ES-I3 (cell line): ENCODE results near the gene MUL1.

Experiments used
- H3K36me3 ChIP-seq: 2 replicates; pipeline ENCODE4 v1.6.1; 2013; ENCODE audit warnings: mild to moderate bottlenecking, low read length, control low read depth, moderate library complexity; ENCODE audit not compliant: insufficient read depth
- H3K4me1 ChIP-seq: 2 replicates; pipeline ENCODE4 v1.6.1; 2013; ENCODE audit warnings: mild to moderate bottlenecking, control low read depth, low read length; ENCODE audit not compliant: insufficient read depth
- H3K9ac ChIP-seq: 2 replicates; pipeline ENCODE4 v1.6.1; 2013; ENCODE audit warnings: low read depth, mild to moderate bottlenecking, low read length, moderate library complexity
- H3K9me3 ChIP-seq: 2 replicates; pipeline ENCODE4 v1.6.1; 2013; ENCODE audit warnings: mild to moderate bottlenecking, low read length, moderate library complexity; ENCODE audit not compliant: control insufficient read depth, insufficient read depth

The MUL1 gene

GRCh38 chr1:20474333-20474975, 33.5 kb downstream of the MUL1 start:
- no peak overlapping the region for H3K9ac ChIP-seq
- H3K9me3 ChIP-seq = no peaks in the 10 kb centered on the region
- H3K36me3 ChIP-seq = no peaks in the 10 kb centered on the region

GRCh38 chr1:20473894-20474293, 34.1 kb downstream of the MUL1 start:
- Histone ChIP-seq H3K9ac (0 out of 2 replicates have a peak overlapping the region, but pooled peaks have one; percentile 31), H3K9me3 (no peaks in the 10 kb centered on the region), H3K36me3 (no peaks in the 10 kb centered on the region), H3K4me1 (peaks cover 15% of the 10 kb centered on the region)

More at GRCh38 chr1:20474333-20474975, 33.5 kb downstream of the MUL1 start:
- H3K4me1 ChIP-seq = peaks cover 15% of the 10 kb centered on the region

- Histone ChIP-seq H3K9me3 (no peaks in the 10 kb centered on the region), H3K9ac (peak overlapping the region; percentile 31; the same call in 1 of the 2 replicates), H3K4me1 (peaks cover 15% of the 10 kb centered on the region), H3K36me3 (no peaks in the 10 kb centered on the region)
These were observed 34.9 kb downstream of the MUL1 start for GRCh38 chr1:20472860-20473711.

- no peaks in the 10 kb centered on the region for H3K36me3 ChIP-seq
- peaks cover 7% of the 10 kb centered on the region for H3K4me1 ChIP-seq
- no peak overlapping the region for H3K9ac ChIP-seq
- no peaks in the 10 kb centered on the region for H3K9me3 ChIP-seq
These were observed 35.8 kb downstream of the MUL1 start for GRCh38 chr1:20472121-20472520.

GRCh38 chr1:20470194-20470593, 37.8 kb downstream of the MUL1 start:
- no peaks in the 10 kb centered on the region for H3K9me3 ChIP-seq
- no peaks in the 10 kb centered on the region; the same call in 1 of the 2 replicates for H3K4me1 ChIP-seq
- no peaks in the 10 kb centered on the region for H3K36me3 ChIP-seq
- H3K9ac ChIP-seq = no peak overlapping the region

- no peak overlapping the region for H3K9ac ChIP-seq
- no peaks in the 10 kb centered on the region for H3K9me3 ChIP-seq
- no peaks in the 10 kb centered on the region; the same call in 1 of the 2 replicates for H3K4me1 ChIP-seq
- H3K36me3 ChIP-seq = no peaks in the 10 kb centered on the region
These were observed 38.4 kb downstream of the MUL1 start for GRCh38 chr1:20469406-20470076.

GRCh38 chr1:20466273-20466672, 41.7 kb downstream of the MUL1 start:
- Histone ChIP-seq H3K9me3 (peaks cover 7% of the 10 kb centered on the region), H3K36me3 (no peaks in the 10 kb centered on the region), H3K4me1 (no peaks in the 10 kb centered on the region), H3K9ac (no peak overlapping the region)

GRCh38 chr1:20465187-20465586, 42.8 kb downstream of the MUL1 start:
- Histone ChIP-seq H3K9me3 (peaks cover 7% of the 10 kb centered on the region), H3K9ac (no peak overlapping the region), H3K36me3 (no peaks in the 10 kb centered on the region), H3K4me1 (no peaks in the 10 kb centered on the region)

GRCh38 chr1:20463502-20463901, 44.4 kb downstream of the MUL1 start:
- Histone ChIP-seq H3K9me3 (peaks cover 7% of the 10 kb centered on the region), H3K4me1 (no peaks in the 10 kb centered on the region), H3K9ac (no peak overlapping the region), H3K36me3 (no peaks in the 10 kb centered on the region)

GRCh38 chr1:20462397-20462796, 45.6 kb downstream of the MUL1 start:
- Histone ChIP-seq H3K4me1 (no peaks in the 10 kb centered on the region), H3K9ac (no peak overlapping the region), H3K9me3 (peaks cover 7% of the 10 kb centered on the region), H3K36me3 (no peaks in the 10 kb centered on the region)

GRCh38 chr1:20458717-20459116, 49.2 kb downstream of the MUL1 start:
- H3K4me1 ChIP-seq = no peaks in the 10 kb centered on the region
- peaks cover 7% of the 10 kb centered on the region for H3K9me3 ChIP-seq
- no peaks in the 10 kb centered on the region for H3K36me3 ChIP-seq
- H3K9ac ChIP-seq = no peak overlapping the region

- Histone ChIP-seq H3K9ac (no peak overlapping the region), H3K36me3 (no peaks in the 10 kb centered on the region), H3K4me1 (no peaks in the 10 kb centered on the region), H3K9me3 (no peaks in the 10 kb centered on the region)
These were observed 53.9 kb downstream of the MUL1 start for GRCh38 chr1:20454004-20454403.

GRCh38 chr1:20449735-20450311, 58.1 kb downstream of the MUL1 start:
- no peak overlapping the region for H3K9ac ChIP-seq

More at GRCh38 chr1:20449735-20450311, 58.1 kb downstream of the MUL1 start:
- no peaks in the 10 kb centered on the region for H3K36me3 ChIP-seq
- H3K4me1 ChIP-seq = no peaks in the 10 kb centered on the region
- H3K9me3 ChIP-seq = no peaks in the 10 kb centered on the region
